Non-pigmented ciliary epithelial cell (primary cell): Measurements from ENCODE around the gene TXLNB.

Source experiments
- DNase-seq: peaks from one replicate; pipeline ENCODE4 v3.0.0-alpha.2; 2010; ENCODE audit warnings: low read depth

The TXLNB gene

DNA sequence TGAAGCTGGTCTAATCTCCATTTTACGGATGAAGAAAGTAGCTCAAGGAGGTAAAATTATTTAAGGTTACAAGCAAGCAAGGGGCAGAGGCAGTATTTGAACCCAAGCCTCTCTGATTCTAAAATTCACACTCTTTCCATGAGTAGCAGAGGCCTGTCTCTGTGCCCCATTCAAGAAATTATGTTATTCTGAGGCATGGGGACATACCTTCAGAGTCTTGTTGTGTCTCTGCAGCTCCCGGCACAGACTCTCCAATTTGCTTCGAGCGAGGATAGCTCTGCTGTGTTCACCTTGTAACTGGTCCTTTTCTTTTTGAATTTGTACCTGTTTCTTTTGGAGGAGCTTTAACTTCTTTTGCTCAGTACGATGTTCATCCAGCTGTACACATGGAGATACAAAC lies 21.5 kb downstream of the TXLNB start:
- no peak for DNase-seq

DNA sequence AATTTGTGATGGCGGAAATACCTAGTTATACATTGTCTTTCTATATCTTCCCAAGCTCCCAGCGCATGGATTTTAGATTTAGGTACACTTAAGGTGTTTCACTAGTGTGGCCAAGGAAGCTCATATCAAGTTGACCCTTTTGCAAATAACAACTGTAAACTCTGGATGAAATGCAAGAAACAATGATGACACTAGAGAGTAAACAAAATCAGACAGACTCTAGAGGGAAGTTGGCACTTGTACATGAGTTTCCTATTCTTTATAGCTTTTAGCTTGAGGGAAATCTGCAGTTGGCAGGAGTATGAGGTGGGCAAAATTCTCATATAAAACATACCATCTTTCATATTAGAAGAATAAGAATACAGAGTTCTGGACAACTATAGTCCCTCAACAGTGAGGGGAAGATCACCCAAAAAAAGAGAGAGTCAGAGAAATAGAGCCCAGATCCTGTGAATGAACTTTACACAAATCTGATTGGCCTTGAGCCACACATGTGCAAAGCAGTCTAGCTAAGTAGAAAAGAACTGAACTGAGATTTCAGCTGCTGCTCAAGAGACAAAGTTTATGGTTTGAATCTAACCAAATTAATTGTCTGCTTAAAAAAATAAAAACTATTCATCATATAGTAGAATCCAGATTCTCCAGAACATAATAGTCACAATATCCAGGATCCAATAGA lies 26.1 kb downstream of the TXLNB start:
- no peak for DNase-seq

DNA sequence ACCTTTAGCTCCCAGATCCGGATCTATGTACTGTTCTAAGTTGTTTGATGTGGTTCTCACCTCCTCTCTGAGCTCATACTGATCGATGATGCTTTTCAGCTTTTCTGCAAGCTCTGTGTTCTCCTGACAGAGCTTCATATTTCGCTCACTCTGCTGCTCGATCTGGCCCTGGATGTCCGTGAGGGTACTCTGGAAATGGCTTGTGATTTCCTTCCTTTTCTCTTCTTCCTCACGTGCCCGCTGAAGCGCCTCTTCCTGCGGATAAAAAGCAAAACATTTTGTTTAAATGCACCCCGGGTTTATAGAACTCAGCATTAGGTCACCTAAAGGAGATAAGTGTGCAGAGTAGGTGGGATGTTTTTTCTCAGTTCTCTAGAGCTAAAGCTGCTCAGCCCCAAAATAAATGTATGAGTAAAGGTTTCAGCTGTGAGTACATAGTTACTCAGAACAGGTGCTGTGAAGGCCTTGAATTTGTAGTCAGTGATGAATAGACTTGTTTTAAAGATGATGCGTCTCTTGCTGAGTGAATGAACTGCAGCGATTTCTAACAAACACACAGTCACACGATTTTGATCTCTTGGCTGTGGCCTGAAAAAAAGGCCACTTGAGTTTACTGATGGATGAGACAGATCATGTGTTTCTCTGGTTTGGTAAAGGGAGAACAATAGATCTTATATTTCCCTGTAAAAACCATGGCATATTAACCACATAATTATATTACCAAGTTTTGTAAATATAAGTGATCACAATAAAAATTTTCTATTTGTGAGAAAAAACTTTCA lies 29.1 kb downstream of the TXLNB start:
- DNase-seq: no peak

DNA sequence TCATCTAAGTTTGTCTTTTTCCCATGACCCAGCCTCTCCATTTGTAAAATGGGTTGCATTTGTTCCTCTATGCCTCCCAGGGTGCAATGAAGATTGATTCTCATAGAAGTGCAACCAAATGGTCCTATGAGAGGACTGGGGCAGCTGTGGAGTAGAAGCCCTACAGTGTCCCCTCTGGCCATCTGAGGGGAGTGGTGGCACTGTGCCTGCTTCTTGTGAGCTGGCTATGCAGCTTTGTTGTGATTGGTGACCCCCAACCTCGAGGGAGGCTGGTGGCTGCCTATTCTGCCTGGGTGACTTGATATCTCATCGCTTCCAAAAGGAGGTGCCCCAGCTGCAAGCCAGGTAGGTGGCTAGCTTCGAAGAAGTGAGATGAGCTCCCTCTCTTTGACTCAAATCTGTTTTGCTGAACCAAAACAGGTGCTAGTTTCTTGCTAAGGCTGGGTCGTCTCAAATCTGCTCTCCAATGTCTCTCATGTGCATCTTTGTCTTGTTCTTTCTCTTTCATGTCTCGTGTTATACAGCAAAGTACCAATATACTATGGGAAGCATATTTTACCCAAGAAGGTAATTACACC lies 33.9 kb downstream of the TXLNB start:
- DNase-seq: no peak

DNA sequence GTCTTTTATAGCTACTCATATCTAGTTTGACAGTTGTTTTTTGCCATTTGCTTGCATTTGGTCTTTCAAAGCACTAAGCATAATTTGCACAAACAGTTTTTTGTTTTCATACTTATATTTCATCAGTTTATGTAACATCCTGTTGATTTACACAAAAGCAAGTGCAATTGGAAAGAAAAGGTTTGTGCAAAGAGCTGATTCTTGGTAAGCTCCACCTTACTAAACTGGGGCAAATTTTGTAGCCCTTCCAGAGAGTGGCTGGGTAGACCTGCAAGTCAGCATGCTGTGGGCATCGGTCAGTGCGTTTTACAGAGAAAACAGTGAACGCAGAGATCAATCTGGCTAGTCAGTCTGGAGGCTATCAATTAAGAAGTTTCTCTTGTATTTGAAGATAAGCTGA lies 34.5 kb downstream of the TXLNB start:
- DNase-seq: no peak

DNA sequence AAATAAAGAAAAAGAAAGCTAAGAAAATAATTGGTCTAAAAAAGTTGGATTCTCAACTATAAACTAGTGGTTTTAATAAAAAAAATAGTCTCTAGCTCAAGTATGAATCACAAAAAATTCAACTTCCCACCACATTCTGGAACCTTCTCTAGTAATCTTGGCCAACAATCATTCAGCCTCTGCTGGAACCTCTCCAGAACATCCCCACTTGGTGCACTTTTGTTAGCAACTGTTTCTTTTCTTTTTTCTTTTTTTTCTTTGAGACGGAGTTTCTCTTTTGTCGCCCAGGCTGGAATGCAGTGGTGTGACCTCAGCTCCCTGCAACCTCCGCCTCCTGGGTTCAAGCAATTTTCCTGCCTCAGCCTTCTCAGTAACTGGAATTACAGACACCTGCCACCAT lies 35.7 kb downstream of the TXLNB start:
- DNase-seq: peak; percentile 50

DNA sequence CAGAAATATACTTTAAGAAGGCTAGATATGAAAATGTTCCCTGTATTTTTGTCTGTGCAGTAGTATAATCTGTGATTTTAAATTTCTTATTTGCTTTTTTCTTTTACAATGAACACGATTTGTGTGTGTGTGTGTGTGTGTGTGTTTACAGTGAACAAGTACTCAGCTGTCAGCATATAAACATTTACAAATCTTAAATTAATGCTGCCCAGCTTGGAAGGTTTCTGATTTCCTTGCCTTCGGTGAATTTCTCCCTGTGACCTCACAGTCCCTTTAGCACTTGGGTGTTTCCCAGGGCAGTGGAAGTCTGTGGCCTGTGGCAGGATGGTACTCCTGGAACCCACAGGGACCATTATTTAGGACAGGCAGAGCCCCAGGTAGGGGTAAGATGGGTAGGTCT lies 37.6 kb downstream of the TXLNB start:
- DNase-seq: no peak

DNA sequence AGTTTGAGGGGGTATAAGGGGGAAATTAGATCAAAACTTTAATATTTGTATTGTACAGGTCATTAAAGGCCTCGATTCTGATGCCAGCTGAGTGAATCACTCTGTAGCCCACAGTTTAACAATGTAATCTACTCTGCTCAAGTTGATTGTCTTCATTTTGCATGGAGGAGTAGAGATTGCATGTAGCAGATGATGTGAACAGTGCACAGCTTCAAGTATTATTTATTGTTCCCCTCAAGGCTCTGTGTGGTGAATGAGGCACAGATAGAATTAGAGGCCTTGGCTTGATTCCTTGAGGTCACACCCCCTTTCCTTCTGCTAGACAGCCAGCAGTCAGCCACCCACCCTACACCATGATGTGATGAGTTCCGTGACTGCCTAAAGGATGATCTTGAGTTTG lies 38.1 kb downstream of the TXLNB start:
- DNase-seq: no peak

DNA sequence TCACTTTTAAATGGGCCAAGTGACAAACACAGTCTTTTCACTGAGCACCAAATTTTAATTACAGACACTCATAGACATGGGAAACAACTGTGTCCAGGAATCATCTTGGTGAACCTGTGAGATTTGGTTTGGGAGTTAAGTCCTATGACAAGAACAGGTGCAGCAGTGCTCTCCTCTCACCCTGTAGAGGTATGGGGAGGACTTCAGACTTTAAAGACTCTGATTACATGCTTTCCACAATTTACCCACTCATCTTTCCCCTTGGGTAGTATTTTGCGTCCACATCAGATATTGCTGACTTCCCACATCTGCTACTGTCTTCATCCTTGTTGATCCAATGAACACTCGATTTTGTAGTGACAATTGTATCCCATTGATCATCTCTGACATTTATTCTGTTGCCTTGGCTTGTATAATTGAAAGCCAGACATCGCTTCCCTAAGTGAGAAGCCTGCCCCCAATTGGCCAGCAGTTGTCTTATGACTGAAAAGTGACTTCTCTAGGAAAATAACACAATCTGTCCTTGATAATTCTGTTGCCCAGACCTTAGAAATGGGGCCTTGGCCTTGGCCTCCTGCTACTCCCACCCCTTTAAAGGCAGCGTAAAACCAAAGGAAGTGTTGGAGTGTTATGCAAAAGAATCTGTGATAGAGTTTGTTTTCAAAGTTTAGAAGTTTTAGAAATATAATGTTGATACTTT lies 40.0 kb downstream of the TXLNB start:
- no peak for DNase-seq

DNA sequence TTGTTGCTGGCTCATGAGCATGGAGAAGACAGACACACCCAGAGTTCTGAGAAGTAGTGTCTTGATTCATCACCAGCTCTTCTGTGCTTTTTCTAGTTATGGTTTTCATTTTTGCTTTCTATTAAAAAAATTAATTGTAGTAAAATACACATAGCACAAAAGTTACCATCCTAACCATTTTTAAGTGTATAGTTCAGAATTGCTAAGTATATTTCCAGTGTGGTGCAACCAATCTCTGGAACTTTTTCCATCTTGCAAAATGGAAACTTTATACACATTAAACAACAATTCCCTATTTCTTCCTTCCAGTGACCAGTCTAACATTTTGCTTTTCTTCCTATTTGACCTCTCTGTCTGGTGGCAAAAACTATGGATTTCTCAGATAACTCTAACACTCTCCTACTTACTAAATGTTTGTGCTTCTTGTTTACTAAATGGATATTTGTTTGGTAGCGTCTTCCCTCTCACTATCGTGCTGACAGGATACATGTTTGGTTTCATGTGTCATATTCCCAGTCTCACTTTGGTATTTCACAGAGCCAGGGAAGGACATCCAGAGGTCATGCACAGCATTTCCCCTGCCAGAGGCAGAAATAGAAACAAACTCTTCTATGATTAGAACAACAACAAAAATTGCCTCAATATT lies 40.6 kb downstream of the TXLNB start:
- no peak for DNase-seq

DNA sequence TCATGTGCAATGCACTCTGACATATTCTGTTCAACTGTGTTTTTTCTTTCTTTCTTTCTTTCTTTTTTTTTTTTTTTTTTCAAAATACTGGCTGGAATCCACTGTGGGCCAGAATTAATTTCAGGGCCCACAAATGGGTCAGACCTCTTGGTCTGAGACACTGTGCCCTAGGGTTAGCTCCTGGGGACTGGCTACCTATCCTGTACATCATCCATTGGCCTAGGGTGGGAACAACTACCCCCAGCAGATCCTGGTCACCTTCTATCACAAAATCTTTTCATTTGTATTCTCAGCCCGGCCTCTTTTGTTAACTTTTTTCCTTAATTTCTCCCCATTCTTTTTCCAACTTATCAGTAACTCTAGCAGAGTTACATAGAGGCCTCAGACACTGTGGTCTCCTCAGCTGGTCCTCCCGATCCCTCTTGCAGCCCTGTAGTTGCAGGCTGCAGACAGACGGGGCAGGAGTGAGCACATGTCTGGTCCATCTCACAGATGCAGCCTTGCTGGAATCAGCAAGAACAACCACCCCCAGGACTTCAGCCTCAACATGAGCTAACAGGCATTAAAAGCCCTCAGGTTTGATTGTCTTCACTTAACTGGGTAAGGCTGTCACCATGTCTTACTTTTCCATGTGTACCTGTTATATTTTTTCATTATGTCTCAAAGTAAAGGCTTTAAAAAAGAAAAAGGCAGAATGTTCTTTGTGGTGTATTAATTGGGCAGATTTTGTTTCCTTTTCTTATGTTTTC lies 41.3 kb downstream of the TXLNB start:
- no peak for DNase-seq

DNA sequence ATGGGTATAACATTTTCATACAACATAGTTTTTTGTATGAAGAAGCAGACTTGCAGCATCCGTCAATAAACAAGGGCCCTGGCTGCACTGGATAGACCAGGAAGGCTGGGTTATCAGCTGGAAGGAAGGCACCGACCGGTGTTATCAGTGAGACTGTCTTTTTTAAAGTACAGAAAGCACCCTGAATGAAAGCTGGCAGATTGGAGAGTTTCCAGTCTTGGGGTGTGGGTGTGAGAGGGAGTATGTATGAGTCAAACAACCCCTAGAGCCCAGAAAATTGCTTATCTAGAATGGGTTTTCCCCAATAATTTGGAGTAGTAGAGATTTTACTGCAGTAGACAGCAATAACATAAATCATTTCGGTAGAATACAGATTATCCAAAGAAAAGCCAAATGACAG lies 42.4 kb downstream of the TXLNB start:
- DNase-seq: no peak

DNA sequence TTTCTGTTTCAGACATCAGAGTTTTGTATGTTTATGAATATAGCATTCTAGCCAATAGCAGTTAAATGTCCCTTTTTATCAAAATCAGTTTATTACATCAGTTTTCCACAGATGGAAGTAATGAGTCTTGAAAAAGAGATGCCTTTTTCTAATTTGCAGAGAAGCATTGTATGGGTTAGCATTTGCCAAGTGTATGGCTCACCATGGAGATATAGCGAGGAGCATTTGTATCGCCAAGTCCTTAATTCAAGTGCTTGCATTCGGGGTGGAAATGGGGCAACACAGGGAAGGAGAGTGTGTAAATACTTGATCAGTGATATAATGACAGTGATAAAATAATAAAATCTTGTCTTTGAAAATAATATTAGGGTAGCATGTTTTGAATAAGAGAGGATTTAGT lies 42.9 kb downstream of the TXLNB start:
- no peak for DNase-seq

DNA sequence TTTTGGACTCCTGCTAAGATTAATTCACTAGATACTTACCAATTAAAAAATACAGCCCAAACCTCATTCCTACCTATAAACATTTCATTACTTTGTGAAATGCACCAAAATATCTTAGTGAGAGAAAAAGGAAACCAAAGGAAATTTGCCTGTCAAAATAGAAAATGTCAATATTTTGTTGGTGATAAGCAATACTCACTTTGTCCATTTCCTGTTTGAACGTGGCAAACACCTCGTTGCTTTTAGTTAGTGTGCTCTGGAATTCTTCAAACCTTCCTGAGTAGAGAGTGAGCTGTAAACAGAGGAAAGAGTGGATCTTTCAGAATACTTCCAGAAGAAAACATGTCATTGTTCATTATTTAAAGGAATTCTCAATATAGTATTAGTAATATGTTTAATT lies 44.2 kb downstream of the TXLNB start:
- no peak for DNase-seq

DNA sequence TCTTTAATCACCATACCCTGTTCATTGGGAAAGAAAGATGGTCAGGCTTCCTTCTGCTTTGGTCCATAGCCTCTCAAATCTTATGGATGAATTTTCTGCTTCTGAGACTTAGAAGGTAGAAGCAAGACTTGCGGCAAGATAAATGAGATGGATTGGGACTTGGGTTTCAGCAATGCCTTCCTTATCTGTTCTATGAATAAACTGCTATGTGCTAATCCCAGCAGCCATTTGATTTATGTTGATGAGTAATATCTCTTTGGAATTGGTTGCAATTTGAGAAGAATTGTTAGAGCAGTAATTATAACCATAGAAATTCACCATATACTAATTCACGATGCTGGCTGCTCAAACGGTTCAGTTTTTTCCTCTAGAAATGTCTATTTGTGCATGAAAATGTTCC lies 48.3 kb downstream of the TXLNB start:
- no peak for DNase-seq

DNA sequence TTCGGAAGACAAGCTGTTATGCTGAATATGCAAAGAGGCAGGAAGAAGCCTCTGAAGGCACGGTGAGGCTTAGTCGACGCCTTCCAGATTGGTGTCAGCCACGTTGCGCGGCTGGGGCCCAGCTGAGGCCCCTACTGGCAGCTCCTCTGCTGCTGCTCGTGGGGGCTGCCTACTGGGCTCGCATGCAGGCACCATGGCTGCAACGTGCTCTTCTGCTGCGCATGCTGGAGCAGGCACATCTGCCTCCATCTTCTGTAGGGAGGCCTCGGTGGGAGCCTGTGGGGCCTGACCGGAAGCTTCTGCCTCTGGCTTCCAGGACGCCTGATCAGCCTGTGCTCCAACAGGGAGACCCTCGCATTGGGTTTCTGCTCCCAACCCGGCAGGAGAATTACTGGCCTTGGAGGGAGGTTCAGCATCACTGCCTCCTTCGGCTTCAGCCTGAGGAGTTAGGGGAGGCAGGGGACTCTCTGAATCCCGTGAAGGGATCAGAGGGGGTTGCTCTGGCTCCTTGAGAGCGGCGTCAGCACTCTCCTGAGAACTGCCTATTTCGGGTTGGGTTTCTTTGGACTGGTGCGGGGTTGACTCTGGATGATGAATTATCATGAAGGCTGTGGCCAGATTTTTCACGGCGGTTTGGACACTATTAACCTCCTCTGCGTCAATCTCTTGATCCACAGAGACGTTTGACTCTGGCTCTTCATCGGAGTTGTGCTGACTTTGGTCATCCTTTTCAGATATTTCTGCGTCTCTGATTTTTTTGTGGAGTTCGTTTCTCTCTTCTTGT lies 49.1 kb downstream of the TXLNB start:
- no peak for DNase-seq

DNA sequence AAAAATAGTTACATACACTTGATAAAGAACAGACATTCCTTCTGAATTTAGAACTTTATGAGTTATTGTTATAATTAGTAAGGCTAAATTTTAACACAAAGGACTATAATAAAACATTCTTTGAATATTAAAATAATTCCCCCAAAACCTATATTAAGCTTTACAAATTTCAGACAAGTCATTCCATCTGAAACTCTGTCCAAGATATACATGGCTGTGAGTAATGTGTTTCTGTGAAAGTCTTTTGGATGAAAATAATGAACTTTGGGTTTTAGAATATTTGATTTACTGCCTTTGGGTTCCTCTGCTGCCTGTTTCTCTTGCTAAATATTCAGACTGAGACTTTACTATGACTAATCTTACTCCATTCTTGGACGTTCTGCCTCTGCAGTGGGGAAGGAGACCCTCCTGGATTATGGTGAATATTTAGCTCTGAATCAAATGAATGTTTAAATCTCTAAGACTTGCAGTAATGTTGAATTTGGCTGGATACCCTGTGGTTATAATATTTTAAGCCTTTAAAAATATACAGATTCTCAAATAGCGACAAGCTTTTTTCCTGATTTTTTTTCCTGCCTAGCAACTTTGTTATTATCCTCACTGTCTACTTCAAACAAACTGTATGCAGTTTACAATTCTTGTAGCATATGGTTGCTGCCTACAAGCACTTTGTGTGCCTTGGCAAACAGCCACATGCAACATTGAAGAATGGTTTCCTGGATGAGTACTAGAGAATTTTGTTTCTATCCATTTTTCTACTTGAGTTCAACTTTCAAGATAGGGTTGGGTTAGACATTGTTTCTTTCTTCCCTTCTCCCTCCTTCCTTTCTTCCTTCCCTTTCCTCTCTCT lies 51.4 kb downstream of the TXLNB start:
- no peak for DNase-seq

DNA sequence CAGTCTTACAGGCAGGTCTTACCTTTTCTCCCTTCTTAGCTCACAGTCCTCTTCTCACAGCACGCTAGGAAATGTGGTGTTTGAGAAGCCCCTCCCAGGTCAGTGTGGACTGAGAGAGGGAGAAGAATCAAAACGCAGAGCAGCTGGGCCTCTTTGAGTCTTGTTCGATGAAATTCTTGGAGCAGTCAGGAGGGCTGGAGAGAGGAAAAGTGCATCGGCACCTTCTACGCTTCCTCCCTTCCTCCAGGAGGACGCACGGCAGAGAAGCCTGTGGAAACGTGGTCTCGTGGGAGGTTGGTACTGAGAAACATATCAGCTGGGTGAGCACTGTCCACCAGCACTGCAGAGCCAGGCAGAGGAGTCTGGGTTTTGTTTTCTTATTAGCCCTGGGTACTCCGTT lies 52.7 kb downstream of the TXLNB start:
- no peak for DNase-seq

DNA sequence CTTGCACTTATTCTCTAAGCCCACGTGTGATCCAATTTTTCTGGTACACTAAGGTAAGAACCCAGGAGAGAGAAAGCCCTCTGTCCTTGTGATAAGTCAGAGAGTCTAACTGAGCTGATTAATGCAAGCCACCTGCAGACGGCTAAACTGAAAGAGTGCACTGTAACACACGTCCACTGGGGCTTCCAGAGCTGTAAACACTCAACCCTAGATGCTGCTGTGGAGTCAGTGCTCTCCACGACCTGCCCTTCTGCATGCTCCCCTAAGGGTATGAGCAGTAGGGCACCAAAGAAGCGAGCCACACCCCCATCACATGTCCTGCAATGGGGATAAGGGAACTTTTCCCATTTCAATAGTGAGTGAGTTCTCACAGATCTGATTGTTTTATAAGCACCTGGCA lies 55.7 kb downstream of the TXLNB start:
- DNase-seq: no peak

DNA sequence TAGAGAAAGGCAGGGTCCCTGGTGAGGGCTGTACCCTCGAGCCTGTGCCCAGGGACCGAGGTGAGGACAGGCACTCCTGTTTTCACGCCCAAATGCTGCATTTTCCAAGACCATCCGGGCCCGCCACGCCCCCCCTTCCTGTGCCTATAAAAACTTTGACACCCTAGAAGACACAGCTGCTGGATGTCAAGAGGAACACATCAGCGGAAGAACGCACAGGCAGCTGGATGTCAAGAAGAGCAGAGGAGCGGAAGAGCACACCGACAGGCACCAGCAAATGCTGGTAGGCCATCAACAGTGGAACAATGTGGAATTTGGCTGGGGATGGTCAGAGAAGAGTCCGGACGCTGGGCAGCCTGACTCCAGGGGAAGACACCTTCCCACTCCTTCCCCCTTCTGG lies 56.1 kb downstream of the TXLNB start:
- no peak for DNase-seq
